ENCODE results near the gene EMSY.
A peak's percentile ranks its signal among the peaks of the same experiment; 100 is the strongest.
"Not testable (repeated sequence)": the region's sequence is repeated elsewhere in the genome, so short reads cannot be mapped to it uniquely, and the experiment has no call there.

The EMSY gene, protein sequence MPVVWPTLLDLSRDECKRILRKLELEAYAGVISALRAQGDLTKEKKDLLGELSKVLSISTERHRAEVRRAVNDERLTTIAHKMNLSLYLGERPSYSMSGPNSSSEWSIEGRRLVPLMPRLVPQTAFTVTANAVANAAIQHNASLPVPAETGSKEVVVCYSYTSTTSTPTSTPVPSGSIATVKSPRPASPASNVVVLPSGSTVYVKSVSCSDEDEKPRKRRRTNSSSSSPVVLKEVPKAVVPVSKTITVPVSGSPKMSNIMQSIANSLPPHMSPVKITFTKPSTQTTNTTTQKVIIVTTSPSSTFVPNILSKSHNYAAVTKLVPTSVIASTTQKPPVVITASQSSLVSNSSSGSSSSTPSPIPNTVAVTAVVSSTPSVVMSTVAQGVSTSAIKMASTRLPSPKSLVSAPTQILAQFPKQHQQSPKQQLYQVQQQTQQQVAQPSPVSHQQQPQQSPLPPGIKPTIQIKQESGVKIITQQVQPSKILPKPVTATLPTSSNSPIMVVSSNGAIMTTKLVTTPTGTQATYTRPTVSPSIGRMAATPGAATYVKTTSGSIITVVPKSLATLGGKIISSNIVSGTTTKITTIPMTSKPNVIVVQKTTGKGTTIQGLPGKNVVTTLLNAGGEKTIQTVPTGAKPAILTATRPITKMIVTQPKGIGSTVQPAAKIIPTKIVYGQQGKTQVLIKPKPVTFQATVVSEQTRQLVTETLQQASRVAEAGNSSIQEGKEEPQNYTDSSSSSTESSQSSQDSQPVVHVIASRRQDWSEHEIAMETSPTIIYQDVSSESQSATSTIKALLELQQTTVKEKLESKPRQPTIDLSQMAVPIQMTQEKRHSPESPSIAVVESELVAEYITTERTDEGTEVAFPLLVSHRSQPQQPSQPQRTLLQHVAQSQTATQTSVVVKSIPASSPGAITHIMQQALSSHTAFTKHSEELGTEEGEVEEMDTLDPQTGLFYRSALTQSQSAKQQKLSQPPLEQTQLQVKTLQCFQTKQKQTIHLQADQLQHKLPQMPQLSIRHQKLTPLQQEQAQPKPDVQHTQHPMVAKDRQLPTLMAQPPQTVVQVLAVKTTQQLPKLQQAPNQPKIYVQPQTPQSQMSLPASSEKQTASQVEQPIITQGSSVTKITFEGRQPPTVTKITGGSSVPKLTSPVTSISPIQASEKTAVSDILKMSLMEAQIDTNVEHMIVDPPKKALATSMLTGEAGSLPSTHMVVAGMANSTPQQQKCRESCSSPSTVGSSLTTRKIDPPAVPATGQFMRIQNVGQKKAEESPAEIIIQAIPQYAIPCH (N-terminal part only)

DNA sequence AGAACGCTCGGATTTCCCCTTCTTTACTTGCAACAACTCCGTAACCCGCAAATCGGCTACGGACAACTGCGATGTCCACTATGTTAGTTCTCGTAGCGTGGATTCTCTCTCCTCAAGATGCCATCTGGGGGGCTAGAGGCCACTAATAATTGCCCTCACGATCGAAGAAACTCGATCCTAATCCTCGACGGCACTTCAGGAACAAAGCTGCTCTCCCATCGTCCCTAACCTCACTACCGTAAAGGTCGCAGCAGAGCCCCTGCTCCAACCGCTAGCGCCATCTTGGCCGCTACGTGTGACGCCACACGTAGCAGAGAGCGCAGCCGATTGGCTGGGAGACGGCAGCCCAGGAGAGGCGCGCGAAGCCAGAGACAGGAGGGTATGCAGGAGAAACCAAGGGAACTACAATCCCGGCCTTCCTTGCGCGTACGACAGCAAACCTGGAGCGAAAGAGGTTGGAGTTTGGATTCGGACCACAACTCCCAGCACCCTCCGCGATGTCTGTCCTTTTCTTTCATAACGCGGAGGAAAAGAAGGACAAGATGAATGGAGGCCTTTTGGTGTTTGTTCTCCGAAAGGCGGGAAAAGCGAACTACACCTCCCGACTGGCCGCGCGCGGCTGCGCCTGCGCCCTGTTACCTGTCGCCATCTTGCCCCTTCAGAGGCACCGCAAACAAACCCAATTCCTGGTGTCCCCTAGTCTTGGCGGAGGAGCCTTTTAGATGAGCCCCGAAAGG, at the start of gene EMSY:
Gene EMSY, plus strand, starts transcription at position 635 of the 737 bp plus-strand sequence. CDS start 1,921 bp downstream, outside the sequence.
- DNase-seq = peak; percentile 95

DNA sequence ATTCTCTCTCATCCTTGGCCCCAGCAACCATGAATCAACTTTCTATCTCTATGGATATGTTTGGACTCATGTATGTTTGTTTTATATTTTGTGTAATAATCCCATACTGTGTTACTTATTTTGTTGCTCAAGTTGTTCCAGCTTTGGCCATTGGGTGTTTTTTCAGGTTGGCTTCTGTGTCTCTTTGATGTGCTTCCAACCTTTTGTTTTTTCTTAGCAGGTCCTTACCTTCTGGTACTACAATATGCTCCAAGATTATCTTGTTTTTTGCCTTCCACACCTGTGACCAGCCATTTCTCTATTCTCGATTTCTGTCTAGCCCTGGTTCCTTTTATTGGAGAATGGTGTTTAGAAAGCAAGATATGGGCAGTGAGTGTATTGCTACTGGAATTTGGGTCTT, 49.5 kb upstream of the EMSY start:
- DNase-seq = no peak

DNA sequence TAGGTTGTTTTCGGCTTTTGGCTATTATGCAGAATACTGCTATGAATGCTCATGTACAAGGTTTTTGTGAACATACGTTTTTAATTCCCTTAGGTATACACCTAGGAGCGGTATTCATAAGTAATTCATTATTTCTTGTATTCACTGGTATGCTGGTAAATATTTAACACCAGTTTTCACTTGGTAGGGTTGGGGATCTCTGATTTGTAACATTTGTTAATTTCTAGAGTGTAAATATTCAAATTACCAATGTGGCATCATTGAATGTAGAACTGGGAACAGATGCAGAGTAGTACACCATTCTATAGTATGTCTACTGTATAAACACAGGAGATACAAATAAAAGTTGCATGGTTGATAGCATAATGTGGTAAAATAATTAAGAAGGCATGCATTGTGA, 47.4 kb upstream of the EMSY start:
- DNase-seq = no peak

DNA sequence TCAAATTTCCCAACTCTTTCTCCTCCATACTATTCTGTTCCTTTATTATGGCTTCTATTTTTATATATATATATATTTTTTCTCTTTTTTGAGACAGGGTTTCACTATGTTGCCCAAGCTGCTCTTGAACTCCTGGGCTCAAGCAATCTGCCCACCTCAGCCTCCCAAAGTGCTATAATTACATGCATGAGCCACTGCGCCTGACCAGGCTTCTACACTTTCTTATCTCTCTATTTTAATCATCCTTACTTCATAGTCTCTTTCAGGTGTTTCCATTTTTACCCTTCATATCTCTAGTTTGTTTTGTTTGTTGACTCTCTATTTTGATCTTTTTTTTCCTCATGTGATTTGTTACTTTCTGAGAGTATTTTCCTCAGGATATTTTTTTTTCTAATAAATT, 43.9 kb upstream of the EMSY start:
- no peak for DNase-seq

DNA sequence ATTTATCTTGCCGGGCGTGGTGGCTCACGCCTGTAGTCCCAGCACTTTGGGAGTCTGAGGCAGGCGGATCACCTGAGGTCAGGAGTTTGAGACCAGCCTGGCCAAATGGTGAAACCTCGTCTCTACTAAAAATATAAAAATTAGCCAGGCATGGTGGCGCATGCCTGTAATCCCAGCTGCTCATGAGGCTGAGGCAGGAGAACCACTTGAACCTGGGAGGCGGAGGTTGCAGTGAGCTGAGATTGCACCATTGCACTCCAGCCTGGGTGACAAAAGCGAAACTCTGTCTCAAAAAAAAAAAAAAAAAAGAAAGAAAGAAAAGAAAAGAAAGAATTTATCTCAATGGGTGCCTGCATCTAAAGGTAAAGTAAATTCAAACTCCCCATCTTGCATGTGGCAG, 43.3 kb upstream of the EMSY start:
- not testable (repeated sequence) for DNase-seq

DNA sequence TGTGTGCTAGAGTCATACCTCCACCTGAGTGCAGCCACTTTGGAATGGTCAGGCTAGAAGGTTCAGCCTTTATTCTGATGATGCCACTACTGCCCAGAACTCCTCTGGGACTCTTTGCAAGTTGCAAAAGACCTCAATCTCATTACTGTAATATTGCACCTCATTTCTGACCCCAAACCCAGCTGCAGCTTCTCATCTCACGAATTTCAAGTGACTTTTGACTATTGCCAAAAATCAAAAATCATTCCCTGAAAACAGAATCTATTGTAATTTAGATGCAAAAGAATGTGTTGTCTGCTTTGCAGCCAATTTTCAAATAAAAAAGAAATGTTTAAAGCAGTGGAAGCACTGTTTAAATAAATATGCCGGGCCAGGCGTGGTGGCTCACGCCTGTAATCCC, 38.5 kb upstream of the EMSY start:
- DNase-seq = no peak

DNA sequence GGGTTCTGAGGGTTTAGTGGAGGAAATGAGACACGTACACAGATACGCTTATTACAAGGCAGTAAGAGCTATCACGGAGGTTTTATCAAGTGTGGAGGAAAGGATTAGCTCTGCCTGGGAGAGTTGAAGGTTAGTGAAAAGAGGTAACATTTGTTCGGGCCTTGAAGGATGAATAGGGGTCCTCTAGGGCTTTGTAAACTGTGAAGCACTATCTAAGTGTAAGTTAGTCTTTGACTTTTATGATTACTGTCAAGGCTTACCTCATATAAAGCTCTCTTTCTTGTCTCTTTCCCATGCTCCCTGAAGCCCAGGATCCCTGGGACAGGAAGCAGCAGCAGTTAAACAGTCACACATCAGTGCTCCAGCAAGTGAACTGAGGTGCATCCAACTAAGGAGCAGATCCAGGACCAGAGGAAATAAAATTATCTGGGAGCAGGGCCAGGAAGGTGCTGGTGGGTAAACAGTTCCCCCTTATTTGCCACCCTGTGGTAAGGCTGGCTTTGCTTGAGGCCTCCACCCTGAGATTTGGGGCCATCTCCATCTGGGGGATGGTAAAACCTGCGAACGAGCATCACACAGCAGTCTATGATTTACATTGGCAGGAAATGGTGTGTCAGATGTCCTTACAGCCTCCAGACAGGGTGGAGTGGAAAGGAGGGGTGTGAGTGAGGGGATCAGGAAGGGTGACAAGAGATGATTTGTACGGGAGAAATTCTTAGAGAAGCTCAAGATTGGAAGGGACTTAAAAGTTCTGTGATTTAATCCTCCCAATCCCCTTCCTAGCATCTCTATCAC, 36.5 kb upstream of the EMSY start:
- DNase-seq = no peak

DNA sequence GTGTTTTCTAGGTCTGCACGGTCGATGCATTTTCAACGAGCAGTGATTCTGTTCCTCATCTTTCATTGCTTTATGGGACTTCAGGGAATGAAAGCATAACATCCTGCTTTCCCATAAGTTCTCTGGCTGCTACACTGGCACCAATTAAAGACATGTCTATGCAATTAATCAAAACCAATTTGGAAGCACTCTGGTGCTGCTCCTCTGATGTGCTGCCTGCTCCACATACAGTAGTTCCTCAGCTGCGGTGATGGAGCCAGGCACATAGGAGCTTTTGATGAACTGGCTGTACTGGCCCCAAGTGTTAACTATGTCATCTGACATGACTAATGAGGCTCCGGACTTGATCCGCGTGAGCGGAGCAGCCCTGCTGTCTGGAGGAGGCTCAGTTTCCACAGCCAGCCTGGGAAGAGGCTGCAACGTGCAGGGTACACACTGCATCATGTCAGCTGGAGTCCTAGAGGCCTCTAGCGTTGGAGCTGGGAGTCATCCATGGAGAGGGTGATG, 33.9 kb upstream of the EMSY start:
- no peak for DNase-seq

DNA sequence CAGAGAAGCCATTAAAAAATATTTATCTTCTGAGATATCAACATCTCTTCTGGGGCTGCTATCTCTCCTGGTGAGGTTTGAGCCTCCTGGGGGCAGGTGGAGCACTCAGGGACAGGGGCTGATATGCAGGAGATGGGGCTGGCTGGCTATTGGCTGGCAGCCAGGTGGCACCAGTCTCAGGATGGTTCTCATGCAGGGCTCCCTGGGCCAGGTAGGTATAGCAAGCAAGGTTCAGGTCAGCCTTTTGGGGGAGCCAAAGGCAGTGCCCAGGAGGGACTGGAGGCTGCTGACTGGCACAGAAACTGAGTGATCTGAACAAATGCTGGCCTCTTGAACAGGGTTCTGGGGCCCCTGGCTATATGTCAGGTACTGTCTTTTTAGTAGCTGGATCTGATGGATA, 29.7 kb upstream of the EMSY start:
- DNase-seq = no peak

DNA sequence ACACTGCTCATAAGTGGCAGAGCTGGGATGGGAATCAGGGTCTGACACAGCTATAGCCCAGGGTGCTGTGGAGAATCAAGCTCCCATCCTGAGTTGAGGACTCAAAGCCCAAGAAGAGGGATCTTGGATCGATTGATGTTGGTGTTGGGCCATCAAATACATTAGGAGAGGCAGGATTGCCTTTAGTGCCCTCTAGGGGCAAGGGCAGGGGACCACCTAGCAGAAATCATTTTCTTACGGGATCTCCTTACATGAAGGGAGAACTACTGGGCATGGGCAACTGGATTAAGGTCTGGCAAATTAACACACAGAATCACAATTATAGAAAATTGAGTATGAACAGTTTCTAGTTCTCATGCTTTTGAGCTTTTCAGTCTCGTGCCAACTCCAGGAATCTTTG, 24.9 kb upstream of the EMSY start:
- DNase-seq = peak; percentile 19

DNA sequence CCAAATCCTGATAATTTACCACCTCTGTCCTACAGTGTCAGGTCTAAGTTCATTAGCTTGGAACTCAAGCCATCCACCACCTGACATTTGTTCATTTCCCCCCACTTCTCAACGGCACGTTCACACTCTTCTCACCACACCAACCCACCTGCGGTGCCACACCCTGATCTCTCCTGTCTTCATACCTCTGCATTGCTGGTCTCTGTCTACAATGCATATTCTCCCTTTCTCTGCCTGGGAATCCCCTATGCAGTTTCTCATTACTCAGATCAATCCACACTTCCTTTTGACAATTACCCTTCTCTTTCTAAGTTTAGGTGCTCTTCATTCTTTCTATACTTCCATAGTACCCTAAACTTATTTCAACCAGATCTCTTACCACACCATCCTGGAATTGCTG, 20.4 kb upstream of the EMSY start:
- no peak for DNase-seq

DNA sequence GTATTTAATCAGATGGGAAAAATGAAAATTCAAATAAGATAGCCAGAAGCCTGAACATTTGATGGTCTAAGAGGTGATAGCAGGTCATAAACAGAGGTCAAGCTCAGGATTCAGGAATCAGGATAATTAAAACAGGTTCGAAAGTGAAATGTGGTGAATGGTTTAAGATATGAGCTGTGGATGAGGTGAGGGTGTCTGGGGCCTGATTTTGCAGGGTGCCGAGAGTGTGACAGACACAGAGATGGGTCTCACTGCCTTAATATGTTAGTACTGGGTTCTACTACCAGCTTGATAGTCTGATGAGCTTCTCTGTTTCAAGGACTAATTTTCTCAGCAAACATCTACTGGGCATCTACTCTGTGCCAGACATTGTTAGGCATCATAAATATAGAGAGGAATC, 19.9 kb upstream of the EMSY start:
- no peak for DNase-seq

DNA sequence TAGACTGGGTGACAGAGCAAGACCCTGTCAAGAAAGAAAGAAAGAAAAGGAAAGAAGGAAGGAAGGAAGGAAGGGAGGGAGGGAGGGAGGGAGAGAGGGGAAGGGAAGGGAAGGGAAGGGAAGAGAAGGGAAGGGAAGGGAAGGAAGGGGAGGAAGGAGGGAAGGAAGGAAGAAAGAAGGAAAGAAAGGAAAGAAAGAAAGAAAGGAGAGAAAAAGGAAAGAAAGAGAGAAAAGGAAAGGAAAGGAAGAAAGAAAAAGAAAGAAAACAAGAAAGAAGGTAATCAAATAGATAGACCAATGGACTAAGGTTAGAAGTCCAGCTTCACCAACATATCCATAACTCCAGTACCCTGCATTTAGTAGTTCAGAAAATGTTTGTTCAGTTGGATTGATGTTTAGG, 18.2 kb upstream of the EMSY start:
- DNase-seq = no peak

DNA sequence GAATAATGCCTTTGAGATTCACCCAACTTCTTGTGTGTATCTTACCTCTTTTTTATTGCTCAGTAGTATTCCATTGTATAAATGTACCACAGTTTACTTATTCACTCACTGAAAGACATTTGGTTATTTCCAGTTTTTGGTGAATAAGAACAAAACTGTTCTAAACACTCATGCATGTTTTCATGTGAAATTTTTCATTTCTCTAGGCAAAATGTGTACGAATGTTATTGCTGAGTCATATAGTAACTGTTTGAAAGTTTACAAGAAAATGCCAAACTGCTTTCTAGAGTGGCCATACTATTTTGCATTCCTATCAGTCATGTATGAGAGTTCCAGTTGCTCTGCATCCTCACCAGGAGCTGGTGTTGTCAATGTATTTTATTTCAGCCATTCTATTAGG, 8.8 kb upstream of the EMSY start:
- no peak for DNase-seq

DNA sequence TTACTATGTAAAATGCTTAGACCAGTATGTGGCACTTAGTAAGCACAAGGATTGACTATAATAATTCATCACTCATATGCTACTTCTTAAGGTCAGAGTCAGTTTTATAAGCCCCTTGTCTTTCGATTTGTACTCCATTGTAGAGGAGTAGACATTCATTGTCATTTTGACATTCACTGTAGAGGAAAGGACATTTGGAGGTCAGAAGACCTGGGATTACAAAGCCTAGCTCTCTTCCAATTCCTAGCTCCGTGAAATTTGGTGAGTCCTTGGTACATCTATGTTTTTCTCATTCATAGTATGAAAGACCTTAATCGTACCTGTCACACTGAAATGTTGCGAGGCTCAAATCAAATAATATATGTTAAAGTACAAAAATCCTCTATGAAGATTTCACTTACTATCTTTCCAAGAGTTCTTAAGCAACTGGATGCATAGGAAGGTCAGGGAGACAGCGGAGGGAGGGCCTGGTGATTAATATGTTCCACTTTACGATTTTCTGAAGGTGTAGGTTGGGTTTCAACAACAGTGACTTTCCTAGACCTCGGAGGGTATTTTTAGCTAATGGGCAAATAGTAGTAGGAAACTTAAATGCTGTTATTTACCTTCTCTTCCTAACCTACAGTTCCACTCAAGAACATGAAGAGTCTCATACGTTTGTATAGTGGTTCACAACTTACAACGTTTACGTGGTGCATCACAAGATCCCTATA, 1.4 kb upstream of the EMSY start:
- no peak for DNase-seq

DNA sequence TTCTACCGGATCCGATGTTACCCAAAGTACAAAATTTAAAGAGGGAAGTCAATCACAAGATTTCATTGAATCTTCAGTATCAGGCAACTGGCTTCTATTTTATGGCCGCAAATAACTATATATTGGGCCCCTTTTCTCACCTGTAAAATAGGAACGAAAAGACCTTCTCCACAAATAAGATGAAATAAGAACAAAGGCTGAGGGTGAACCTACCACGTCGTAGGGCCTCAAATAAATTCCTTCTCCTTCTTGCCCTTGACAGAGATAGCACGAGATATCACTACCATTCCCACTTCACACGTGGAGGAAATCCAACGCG, 794 bp upstream of the EMSY start:
- DNase-seq = no peak

DNA sequence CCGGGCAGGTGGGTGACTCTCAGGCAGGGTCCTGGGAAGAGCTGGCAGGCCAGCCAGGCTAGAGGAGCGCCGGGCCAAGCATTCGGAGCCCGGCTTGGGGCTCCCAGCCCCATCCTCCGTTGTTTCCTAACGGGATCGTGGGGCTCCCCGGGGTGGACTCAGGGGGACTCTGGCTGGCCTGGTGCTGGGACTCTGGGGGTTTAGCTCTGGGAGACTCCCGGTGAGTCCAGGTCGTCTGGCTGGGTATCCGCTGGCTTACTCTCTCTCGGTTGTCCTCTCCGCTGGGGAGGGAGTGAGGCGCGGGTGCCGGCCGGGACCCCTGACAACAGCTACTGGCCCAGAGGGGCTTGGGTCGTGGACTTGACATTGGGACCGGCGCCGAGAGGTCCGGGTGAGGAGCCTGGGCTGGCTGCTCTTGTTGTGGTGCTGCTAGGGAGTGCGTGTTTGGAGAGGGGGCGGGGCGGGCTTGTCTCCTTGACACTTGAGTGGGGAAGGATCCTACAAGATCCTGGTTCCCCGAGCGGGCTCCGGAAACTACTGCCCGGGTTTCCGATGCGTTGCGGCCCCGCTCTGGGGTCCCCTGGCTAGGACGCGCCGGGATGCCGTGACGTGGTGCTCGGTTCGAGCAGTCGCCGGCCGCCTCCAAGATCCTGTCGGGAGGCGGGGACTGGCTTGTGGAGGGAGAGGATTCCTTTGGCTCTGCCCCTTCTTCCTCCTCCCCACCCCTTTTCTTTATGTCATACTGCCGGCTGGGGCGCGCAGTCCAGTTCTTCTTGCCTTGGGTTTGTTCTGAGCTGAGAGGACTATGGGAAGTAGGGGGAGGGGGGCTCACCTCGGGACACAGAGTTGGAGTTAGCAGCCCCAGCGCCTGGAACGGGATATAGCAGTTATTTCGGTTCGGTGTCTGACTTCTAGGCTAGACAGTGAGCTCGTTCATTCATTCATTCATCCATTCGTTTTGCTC, 585 bp downstream of the EMSY start:
- peak; percentile 55 for DNase-seq

DNA sequence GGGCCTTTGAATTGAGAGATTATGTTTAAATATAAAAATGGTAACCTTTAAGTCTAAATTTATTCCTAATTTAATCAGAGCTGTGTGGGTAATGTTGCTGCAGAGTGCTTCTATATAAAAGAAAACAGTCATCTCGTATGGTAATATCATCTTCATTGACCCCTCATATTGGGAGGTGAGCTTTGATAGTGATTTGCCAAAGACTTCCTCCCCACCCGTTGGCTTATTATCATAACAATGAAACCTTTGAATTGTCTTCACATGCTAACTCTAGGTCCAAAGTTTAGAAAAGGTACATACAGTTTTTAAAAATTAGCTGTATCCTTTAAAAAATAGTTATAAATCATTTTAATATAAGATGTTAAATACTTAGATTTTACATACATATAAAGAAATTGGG, 3.7 kb downstream of the EMSY start:
- no peak for DNase-seq

DNA sequence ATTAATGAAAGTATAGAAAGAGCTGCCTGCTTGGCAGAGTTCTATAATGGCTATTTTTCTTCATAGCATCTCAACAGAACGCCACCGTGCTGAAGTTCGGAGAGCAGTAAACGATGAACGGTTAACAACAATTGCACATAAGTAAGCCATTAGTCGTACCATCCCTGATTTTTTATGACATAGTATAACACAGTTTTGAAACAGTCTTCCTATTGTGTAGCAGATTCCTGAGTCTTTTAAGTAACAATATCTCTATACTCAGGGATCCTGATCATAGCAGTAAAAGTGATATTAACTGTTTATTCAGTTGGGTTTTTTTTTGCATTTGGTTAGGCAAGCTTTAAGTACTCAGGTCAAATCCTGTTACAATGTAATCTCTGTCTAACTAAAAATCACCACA, 8.4 kb downstream of the EMSY start:
- no peak for DNase-seq

DNA sequence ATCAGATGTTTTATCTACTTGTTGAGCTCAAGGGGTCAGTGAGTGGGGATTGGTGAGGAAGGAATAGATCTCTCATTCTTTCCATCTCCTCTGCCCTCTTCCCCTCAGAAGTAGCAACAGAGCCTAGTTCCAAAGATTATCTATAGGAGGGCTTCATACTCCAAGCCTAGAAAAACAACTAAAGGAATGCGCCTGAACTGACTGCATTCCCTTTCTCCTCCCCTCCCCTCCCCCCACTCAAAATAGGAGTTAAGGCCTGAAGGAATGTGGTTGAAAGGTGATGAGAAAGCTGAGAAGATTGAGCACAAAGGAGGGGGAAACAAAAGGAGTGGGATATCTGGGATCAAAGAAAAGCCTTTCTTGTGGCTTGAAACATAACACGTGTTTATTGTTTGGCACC, 10.5 kb downstream of the EMSY start:
- DNase-seq = no peak

Data from CD4-positive, alpha-beta T cell treated with Interleukin-17A for 1 hour (primary cell).